NCI-H2196 (cell line): ENCODE measurements around the gene HDDC2.

Source experiments
- DNase-seq: peaks from one replicate; lab custom pipeline; 2025; ENCODE audit not compliant: unreplicated experiment; lab: John Stamatoyannopoulos, UW

HDDC2 gene

GRCh38 chr6:125271486-125272159 is 30.1 kb downstream of the HDDC2 start:
- DNase-seq = no peak

- DNase-seq = no peak
Measured at GRCh38 chr6:125270380-125270779, 31.4 kb downstream of the HDDC2 start.

DNA sequence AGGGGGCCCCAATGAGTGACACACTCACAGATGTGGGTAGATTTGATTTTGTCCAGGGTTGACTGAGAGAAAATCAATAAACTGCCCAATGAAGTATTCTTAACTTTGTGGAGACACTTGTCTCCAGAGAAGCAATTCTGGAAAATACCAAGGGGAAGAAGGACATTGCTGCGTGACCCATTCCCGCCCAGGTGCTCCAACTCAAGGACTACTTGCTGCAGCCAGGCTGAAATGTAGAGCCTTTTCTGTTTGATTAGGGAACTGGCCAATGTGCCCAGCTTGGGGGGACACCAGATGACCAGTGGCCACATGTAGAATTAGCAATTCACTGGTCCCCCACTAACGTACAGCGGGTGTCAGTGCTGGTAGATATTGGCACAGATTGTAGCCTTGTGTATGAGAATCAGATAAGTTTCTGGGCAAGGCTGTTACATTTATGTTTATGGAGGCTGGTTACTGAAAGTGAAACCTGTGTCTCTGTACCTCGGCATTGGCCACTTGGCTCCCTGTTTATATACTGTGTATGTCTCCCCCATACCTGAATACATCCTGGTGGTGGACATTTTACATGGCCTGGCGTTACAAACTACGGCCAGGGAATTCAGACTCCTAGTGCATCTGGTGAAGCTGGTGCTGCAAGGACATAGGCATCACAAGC is 32.3 kb downstream of the HDDC2 start:
- DNase-seq = no peak

DNA sequence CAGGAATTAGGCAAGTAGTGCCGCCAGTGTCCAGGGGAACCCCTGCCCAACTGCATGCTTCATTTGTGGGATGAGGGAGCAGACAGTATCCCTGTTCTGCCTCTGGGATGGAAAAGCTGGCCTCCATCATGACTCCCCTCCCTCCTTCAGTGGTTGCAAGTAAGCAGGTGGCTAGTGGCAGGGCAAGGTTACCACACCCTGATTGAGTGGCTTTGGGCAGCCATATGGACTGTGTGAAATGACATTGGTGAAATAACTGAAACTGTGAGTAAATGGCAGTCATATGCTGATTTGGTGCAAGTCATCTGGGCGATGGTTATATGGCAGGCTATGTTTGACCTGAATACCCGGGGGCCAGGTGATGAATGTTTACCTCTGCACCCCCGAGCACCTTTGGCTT is 33.0 kb downstream of the HDDC2 start:
- DNase-seq = no peak

DNA sequence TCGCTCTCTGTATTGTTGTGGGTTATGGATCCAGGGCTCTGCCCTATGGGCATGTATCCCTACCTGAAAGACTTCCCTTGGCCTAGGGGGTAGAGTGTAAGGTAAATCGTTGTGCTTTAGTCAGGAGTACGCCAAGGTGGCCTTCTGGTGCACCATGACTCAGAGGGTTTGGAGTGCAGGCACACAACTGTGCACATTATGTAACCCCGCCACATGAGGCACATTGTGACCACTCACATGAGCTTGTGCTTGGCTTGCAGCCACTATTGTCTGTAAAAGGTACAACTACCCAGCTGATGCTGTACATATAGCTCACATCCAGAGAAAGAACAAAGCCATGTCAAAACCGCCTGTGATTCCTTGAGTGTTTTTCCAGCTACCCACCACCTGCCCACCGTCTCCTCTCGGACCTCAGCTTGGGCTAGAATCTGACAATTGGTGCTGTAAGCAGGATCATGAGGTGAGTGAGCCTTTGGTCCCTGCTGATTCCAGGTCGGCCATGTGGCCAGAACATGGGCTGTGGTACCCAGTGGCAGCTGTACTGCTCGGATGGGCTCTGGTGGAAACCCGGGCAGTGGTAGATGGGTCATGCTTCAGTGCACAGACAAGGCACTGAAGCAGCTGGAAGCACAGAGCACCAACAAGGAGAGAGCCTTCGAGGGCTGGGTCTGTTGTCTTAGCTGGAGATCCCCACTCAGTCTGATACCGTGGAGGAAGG is 33.8 kb downstream of the HDDC2 start:
- no peak for DNase-seq

DNA sequence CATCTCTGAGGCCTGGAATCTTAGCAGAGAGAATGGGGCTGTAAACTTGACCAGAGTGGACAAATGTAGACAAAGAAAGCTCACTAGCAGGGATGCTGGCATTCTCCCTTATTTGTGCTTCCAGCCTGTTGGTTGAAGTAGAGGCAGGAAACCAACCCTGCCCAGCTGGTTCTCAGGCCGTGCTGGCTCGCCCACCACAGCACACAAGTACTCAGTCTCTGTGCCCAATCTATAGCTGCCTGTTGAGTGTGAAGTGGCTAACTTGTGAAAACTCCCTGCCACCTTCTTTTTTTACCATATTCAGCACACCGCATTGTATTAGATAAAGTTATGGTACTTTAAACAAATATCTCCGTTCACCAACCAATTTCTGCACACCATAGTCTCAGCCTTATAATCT is 37.3 kb downstream of the HDDC2 start:
- DNase-seq = no peak

- no peak for DNase-seq
Measured at GRCh38 chr6:125262016-125263013, 39.5 kb downstream of the HDDC2 start.

GRCh38 chr6:125259354-125259736 is 42.4 kb downstream of the HDDC2 start:
- DNase-seq = no peak

GRCh38 chr6:125258651-125259353 is 43.0 kb downstream of the HDDC2 start:
- no peak for DNase-seq

DNA sequence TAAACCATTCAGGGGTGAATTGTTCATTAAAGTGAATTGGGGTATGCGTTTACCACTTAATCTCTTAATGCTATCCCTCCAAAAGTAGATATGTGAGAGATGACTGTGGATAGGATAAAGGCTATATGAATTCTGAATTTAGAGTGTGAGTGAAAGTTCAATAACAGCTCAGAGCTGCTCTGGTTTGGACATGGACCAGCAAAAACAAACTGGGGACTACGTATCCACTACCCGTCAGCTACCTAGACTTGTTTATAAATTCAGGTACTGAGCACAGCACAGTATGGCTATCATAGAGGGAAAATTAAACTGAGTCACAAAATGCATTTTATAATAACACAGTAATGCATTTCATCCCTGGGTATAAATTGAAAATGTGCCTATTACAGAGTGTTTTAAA is 44.4 kb downstream of the HDDC2 start:
- no peak for DNase-seq

DNA sequence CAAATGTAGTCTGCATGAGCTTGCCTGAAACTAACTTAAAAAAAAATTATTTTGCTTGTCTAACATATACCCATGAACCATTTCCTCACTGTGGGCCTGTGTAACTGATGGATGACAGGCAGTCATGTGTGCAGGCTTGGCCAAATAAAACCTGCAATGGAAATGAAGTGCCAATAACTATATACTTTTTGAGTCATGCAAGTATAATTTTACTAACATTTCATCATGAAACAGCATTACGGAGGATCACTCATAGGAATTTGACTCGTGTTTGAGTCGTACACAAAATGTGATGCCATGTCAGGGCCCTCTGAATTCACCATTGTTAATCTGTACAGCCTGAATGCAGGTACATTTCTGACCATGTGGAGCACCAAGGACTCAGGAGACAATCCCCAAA is 46.6 kb downstream of the HDDC2 start:
- no peak for DNase-seq

GRCh38 chr6:125254321-125254720 is 47.4 kb downstream of the HDDC2 start:
- DNase-seq = no peak

DNA sequence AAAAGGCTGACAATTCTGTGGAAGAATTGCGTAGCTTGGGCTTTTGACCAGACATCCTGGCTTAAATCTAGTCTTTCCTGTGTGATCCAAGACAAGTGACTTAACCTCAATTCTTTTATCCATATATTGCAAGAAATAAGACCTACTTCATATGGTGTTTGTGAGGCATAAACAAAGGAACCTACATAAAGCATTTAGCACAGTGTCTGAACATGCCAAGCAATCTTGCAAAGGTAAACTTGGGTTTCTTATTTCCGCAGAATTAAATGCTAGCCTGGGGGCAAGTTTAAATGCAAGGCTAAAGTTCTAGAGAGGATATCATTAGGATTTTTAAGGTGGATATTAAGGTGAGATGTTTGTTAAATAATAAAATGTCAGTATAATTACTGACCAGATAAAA is 47.9 kb downstream of the HDDC2 start:
- no peak for DNase-seq

DNA sequence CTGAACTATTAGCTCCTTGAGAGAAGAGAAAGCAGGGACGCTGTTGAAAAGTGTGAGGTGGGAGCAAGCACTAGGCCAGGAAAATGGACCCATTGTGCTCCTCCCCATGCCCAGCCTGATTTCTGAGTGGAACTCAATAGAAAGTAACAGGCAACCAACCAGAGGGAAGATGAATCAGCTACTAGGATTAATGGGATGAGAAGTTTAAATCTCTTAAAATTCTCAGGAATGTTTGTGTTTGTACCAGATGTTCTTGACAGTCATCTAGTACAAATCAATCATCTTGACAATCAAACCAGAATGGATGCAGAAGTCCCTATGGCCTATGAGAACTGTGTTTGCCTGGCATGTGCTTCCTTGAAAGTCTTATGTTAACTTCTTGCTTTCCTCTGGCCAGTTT is 48.9 kb downstream of the HDDC2 start:
- no peak for DNase-seq

DNA sequence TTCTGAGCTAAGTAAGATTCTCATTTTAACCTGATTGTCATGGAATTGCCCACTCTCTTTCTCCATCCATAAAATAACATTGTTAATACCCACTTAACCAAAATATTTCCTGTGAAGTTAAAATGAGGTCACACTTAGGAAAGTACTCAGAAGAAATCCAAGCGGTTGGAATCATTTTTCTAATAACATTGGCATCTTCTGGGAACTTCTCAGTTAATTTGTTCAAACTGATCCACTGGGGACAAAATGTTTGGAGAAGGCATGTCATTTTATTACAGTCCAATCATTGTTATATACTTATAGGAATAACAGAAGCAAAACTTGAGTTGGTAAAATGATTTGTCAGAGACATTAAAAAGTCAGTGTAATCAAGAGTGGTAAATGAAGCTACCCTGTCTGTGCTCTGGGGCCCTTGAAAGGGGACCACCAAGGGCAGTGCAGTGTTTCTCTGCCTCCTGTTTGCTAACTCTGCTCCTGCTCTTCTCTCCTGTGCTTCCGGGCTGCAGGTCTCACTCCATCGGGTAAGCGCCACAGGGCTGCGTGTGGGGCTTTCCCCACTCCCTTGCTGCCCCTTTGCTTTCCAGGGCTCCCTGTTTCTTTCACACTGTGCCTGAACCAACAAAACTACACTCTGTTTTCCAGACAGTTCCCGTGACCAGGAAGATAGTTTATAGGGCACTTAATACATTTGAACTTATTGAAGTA is 50.1 kb downstream of the HDDC2 start:
- no peak for DNase-seq

DNA sequence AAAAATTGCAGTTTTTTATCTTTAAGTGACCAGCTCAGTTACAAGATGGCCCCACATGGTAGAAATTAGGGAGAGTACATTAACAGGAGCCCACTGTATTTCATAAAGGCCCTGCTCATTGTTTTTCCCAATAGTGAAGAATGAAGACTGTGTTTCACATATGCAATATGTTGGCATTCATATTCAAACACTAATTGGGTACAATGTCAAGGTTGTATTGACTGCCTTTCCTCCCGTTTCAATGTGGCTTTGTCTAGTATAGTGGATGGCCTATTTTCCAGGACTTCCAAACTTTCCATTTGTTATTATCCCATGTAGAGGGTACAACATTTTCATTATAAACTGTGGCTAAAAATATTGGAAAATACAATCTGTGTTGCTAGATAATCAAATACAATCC is 51.3 kb downstream of the HDDC2 start:
- no peak for DNase-seq

GRCh38 chr6:125248136-125248535 is 53.6 kb downstream of the HDDC2 start:
- DNase-seq = no peak

- no peak for DNase-seq
Measured at GRCh38 chr6:125246566-125246965, 55.2 kb downstream of the HDDC2 start.

DNA sequence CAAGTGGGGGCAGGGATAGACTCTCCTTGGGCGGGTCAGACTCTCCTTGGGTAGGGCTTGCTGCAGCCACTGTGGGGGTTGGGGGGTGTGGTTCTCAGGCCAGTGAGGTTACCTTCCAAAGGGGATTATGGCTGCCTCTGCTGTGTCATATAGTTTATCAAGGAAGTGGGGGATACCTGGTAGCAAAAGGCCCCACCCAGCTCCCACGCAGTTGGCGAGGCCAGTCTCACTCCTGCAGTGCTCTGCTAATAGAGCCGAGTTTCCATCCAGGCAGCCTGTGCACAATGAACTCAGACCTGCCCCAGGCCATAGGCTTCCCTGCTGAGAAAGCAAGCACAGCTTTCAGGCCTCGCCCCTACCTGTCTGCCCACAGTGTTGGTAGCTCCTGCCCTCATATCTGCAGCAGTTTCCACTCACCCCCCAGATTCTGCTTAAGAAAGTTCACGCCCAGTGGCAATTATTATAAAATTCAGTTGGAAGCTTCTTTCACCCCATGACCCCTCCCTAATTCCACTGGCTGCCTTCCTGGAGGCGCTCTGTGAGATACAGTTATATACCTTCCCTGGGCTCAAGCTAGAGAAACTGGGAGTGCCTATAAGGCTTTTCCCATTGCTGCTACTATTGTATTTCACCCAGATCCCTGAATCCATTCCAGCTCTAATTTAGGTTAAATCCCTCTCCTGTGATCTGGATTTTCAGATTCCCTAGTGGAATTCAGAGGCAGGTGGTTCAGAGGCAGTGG is 56.1 kb downstream of the HDDC2 start:
- no peak for DNase-seq
